Lower lobe of right lung (tissue), 2 donors: ENCODE measurements around the gene ADD2. TPM values are rescaled to one million over a fixed set of nuclear protein-coding genes. Genes with fewer than 3 reads are reported as not detected.

Source experiments
- ATAC-seq, 2 donors: fragments of 200-7000 bp; cut with Tn5 transposase; one replicate each; pipeline ENCODE4 v1.9.1; 2020 to 2022; ENCODE audit warnings: mild to moderate bottlenecking in 2 of 2, moderate library complexity in 2 of 2
- DNase-seq: peaks from one replicate; pipeline ENCODE4 v3.0.0-alpha.2; 2020
- H3K27ac ChIP-seq: fragments of 200-600 bp; one replicate; pipeline ENCODE4 v1.8.0; 2022
- H3K27me3 ChIP-seq: fragments of 200-600 bp; one replicate; pipeline ENCODE4 v1.8.0; 2022; ENCODE audit warnings: low read depth
- H3K36me3 ChIP-seq: fragments of 200-600 bp; one replicate; pipeline ENCODE4 v1.8.0; 2022; ENCODE audit warnings: mild to moderate bottlenecking
- H3K4me1 ChIP-seq: fragments of 200-600 bp; one replicate; pipeline ENCODE4 v1.8.0; 2022
- H3K4me3 ChIP-seq: fragments of 200-600 bp; one replicate; pipeline ENCODE4 v1.8.0; 2022; ENCODE audit warnings: mild to moderate bottlenecking
- H3K9me3 ChIP-seq: fragments of 200-600 bp; one replicate; pipeline ENCODE4 v1.8.0; 2022
- CTCF ChIP-seq: fragments of 200-600 bp; IDR thresholded peaks from one replicate; pipeline ENCODE4 v1.8.0; 2022; ENCODE audit warnings: antibody characterized with exemption, mild to moderate bottlenecking
- intact Hi-C: fragments of 100-400 bp; cut with DNase I; formaldehyde crosslinking; loops from one replicate; pipeline ENCODE4 v1.11.0; 2022
- total RNA-seq: library from RNA; stranded (reverse); fragmentation: NEBNext Ultra II Directional; extraction: Animal tissue kit (Norgen Biotek cat#: 25700); gene quantifications from one replicate; pipeline ENCODE4 v1.2.1, GENCODE V29; 2021
- donor health status: DM: no; HTN: yes; CAD: no; lungs with severe emphysema.

Gene ADD2
- total RNA-seq, 1 donor from 2014 or later, result 2.1 TPM

DNA sequence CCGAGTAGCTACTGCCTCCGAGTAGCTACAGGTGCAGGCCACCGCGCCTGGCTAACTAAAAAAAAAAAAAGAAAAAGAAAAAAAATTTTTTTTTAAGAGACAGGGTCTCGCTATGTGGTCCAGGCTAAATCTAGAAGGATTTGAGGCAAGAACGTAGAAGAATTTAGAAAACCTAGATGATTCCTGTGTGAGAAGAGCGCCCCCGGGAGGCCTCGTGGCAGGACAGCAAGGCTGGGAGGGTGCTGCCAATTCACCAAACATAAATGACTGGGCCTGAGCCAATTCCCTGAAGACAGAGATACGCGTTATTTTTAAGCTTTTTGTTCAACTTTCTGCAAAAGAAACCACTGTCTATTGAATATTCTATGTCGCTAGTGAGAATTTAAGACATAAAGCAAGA, 124.3 kb downstream of the ADD2 start:
- DNase-seq, result no peak
- TF ChIP-seq CTCF, result peak; percentile 16
- intact Hi-C loops, result no loop called here
- ATAC-seq, result no peak
- no peaks in the 10 kb centered on the region for H3K4me1 ChIP-seq
- H3K36me3 ChIP-seq, result no peaks in the 10 kb centered on the region
- no peak overlapping the region for H3K27ac ChIP-seq
- no peak overlapping the region for H3K4me3 ChIP-seq
- peaks cover 5% of the 10 kb centered on the region for H3K27me3 ChIP-seq
- no peaks in the 10 kb centered on the region for H3K9me3 ChIP-seq

GRCh38 chr2:70641263-70641784, 126.7 kb downstream of the ADD2 start:
- H3K4me3 ChIP-seq, result no peak overlapping the region
- intact Hi-C loops, result no loop called here
- no peaks in the 10 kb centered on the region for H3K27me3 ChIP-seq
- no peaks in the 10 kb centered on the region for H3K4me1 ChIP-seq
- no peaks in the 10 kb centered on the region for H3K9me3 ChIP-seq
- ATAC-seq (no peak), DNase-seq (no peak)
- no peaks in the 10 kb centered on the region for H3K36me3 ChIP-seq
- TF ChIP-seq CTCF, result no peak
- H3K27ac ChIP-seq, result no peak overlapping the region

- no peaks in the 10 kb centered on the region for H3K4me1 ChIP-seq
- DNase-seq (no peak), ATAC-seq (no peak)
- intact Hi-C loops, result no loop called here
- no peak overlapping the region for H3K4me3 ChIP-seq
- TF ChIP-seq CTCF, result no peak
- no peak overlapping the region for H3K27ac ChIP-seq
- H3K9me3 ChIP-seq, result no peaks in the 10 kb centered on the region
- H3K27me3 ChIP-seq, result no peaks in the 10 kb centered on the region
- no peaks in the 10 kb centered on the region for H3K36me3 ChIP-seq
Observed at GRCh38 chr2:70639841-70640436, 128.1 kb downstream of the ADD2 start.

- Histone ChIP-seq H3K27ac (no peak overlapping the region), H3K9me3 (no peaks in the 10 kb centered on the region), H3K4me1 (no peaks in the 10 kb centered on the region), H3K27me3 (no peaks in the 10 kb centered on the region), H3K4me3 (no peak overlapping the region), H3K36me3 (no peaks in the 10 kb centered on the region)
- TF ChIP-seq CTCF, result no peak
- intact Hi-C loops, result no loop called here
- no peak for ATAC-seq
- DNase-seq, result no peak
Observed at GRCh38 chr2:70638561-70638960, 129.4 kb downstream of the ADD2 start.

DNA sequence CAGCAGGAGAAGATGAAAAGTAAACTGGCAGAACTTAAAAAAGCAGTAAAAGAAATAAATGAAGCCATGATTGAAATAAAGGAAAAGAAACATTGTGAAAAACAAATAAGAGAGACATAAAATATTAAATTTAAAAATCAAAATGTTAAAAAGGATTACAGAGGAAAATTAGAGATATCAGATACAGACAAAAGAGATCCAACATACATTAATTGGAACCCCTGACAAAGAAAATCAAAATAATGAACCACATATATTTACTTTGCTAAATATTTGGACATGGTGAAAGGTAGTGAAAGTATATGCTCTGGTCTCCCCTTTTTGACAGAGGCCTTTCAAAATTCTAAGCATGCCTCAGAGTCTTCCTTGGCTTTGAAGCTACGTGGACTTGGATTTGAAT, 134.5 kb downstream of the ADD2 start:
- ATAC-seq, result no peak

More for the DNA sequence above, 134.5 kb downstream of the ADD2 start:
- DNase-seq, result no peak
- intact Hi-C loops, result no loop called here
- no peaks in the 10 kb centered on the region for H3K9me3 ChIP-seq
- TF ChIP-seq CTCF, result no peak
- H3K27me3 ChIP-seq, result no peaks in the 10 kb centered on the region
- H3K27ac ChIP-seq, result no peak overlapping the region
- no peaks in the 10 kb centered on the region for H3K4me1 ChIP-seq
- no peak overlapping the region for H3K4me3 ChIP-seq
- H3K36me3 ChIP-seq, result no peaks in the 10 kb centered on the region
